Keratinocyte (primary cell): ENCODE data around the gene ENOSF1. TPM values are rescaled to one million over a fixed set of nuclear protein-coding genes. Genes with fewer than 3 reads are reported as not detected.
A peak's percentile ranks its signal among the peaks of the same experiment; 100 is the strongest.

Experiments used
- DNase-seq: peaks from one replicate; pipeline ENCODE4 v3.0.0-alpha.2; 2011; ENCODE audit warnings: low read depth, missing footprints, low spot score
- FAIRE-seq: peaks from 2 replicates; lab custom pipeline; 2011; peaks lifted over from hg19 to GRCh38; lab: Jason Lieb, UNC
- H2AFZ ChIP-seq: 2 replicates; pipeline ENCODE4 v1.6.0; 2012; ENCODE audit warnings: low read length, control low read depth, inconsistent platforms; ENCODE audit not compliant: control insufficient read depth
- H3K27ac ChIP-seq: 2 replicates; pipeline ENCODE4 v1.5.1; 2011; ENCODE audit warnings: low read length; ENCODE audit not compliant: control insufficient read depth, insufficient read depth
- H3K27me3 ChIP-seq: 3 replicates; pipeline ENCODE4 v1.6.0; 2011; ENCODE audit warnings: low read length; ENCODE audit not compliant: control insufficient read depth, insufficient read depth; ENCODE audit errors: extremely low read depth
- H3K36me3 ChIP-seq, 2 experiments: 2 replicates in 1 of 2; 3 replicates in 1 of 2; pipeline ENCODE4 v1.5.1; 2011; ENCODE audit warnings: low read length in 2 of 2, mild to moderate bottlenecking in 1 of 2; ENCODE audit not compliant: control insufficient read depth in 2 of 2, insufficient read depth in 2 of 2; ENCODE audit errors: extremely low read depth in 1 of 2
- H3K4me1 ChIP-seq: 3 replicates; pipeline ENCODE4 v1.5.1; 2011; ENCODE audit warnings: low read length; ENCODE audit not compliant: control insufficient read depth, insufficient read depth; ENCODE audit errors: extremely low read depth
- H3K4me2 ChIP-seq: 3 replicates; pipeline ENCODE4 v1.6.0; 2011; ENCODE audit warnings: low read depth, low read length; ENCODE audit not compliant: control insufficient read depth, insufficient read depth; ENCODE audit errors: extremely low read depth
- H3K4me3 ChIP-seq, 3 experiments: fragments of 200-600 bp in 1 of 3; sonication (generic) in 1 of 3; 2 replicates in 2 of 3; 3 replicates in 1 of 3; pipeline ENCODE4 v1.5.1; 2011 to 2016; ENCODE audit warnings: low read length in 3 of 3, mild to moderate bottlenecking in 3 of 3, control low read depth in 2 of 3, inconsistent platforms in 1 of 3, low read depth in 1 of 3, mixed read lengths in 1 of 3, mixed run types in 1 of 3, moderate library complexity in 1 of 3; ENCODE audit not compliant: control insufficient read depth in 2 of 3, insufficient read depth in 2 of 3; ENCODE audit errors: extremely low read depth in 1 of 3
- H3K79me2 ChIP-seq: 2 replicates; pipeline ENCODE4 v1.6.0; 2012; ENCODE audit warnings: low read length; ENCODE audit not compliant: control insufficient read depth, insufficient read depth
- H3K9ac ChIP-seq: 3 replicates; pipeline ENCODE4 v1.6.0; 2011; ENCODE audit warnings: low read length; ENCODE audit not compliant: control insufficient read depth, insufficient read depth; ENCODE audit errors: extremely low read depth
- H3K9me1 ChIP-seq: 3 replicates; pipeline ENCODE4 v1.6.0; 2011; ENCODE audit warnings: low read length; ENCODE audit not compliant: control insufficient read depth, insufficient read depth; ENCODE audit errors: extremely low read depth
- H3K9me3 ChIP-seq: 2 replicates; pipeline ENCODE4 v1.5.1; 2012; ENCODE audit warnings: low read depth, low read length; ENCODE audit not compliant: control insufficient read depth
- H4K20me1 ChIP-seq: 3 replicates; pipeline ENCODE4 v1.6.0; 2011; ENCODE audit warnings: low read length; ENCODE audit not compliant: control insufficient read depth, insufficient read depth; ENCODE audit errors: extremely low read depth
- EZH2 ChIP-seq: IDR thresholded peaks from one replicate; pipeline ENCODE4 v1.6.1; 2012; ENCODE audit warnings: inconsistent platforms, mild to moderate bottlenecking, low read length, moderate library complexity
- dilution Hi-C: fragments of 300-500 bp; cut with MboI; formaldehyde crosslinking; loops from one replicate; pipeline ENCODE4 v1.7.0; 2020; ENCODE audit warnings: low sequenced_read_pairs; ENCODE audit not compliant: extremely low pct_ligation_motif_present
- polyA plus RNA-seq, 5 experiments: library from polyadenylated mRNA; depleted of rRNA in 3 of 5; stranded (reverse) in 3 of 5; stranded (forward) in 1 of 5; unstranded in 1 of 5; fragments of >200 nt; gene quantifications; 1 replicate in 1 of 5; 2 replicates in 3 of 5; 3 replicates in 1 of 5; pipeline versions ENCODE4 v1.2.1 to v1.2.3, GENCODE V29; 2011 to 2012; ENCODE audit warnings: missing spikeins in 2 of 5, low read depth in 1 of 5, low replicate concordance in 1 of 5
- TF ChIP-seq, protein P1 (sequence below), 3 experiments: IDR thresholded peaks in 1 of 3; conservative IDR thresholded peaks in 1 of 3; optimal IDR thresholded peaks in 1 of 3; 2 replicates in 2 of 3; 3 replicates in 1 of 3; pipeline versions ENCODE3 to v1.5.1; 2011; ENCODE audit warnings: low read length in 3 of 3, mild to moderate bottlenecking in 3 of 3, moderate library complexity in 2 of 3, control low read depth in 1 of 3, inconsistent platforms in 1 of 3; ENCODE audit not compliant: insufficient read depth in 2 of 3; ENCODE audit errors: extremely low read depth in 1 of 3

The ENOSF1 gene
- polyA plus RNA-seq, 1 donor (not counting 4 experiments of a cell fraction or from before 2014, with no cell fraction given), result 27.6 TPM

DNA sequence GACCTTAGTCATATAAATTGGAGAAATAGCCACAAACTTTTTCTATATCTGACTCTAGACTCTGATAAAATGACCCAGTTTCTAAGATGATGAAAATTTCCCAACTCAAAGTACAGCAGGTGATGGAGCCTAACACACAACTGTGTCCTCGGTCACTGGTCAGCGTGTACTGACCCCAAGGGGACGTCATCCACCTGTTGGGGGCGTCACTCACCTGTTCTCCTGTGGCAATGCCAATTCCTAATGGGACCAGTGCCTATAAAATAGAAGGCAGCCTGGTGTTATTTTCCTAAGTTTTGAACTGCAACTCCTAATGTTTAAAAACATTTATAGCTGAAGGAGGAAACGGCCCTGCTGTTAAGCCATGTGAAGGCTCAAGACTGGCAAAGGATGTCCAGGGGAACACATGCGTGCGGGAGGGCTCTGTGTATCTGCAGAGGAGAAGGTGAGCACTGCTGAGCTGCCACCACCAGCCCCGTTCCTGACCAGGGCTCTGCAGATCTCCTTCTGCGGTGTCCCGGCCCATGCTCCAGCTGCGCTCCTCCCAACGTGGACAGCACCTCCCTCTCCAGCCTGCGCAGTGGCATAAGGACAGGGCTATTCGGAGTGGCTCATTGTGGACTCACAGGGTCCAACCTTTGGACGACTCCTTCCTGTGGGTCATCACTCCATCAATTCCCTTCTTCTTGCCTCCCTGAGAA is 33.8 kb downstream of the ENOSF1 start:
- no peaks in the 10 kb centered on the region for H3K79me2 ChIP-seq
- FAIRE-seq, result no peak
- dilution Hi-C loops, result no loop called here

DNA sequence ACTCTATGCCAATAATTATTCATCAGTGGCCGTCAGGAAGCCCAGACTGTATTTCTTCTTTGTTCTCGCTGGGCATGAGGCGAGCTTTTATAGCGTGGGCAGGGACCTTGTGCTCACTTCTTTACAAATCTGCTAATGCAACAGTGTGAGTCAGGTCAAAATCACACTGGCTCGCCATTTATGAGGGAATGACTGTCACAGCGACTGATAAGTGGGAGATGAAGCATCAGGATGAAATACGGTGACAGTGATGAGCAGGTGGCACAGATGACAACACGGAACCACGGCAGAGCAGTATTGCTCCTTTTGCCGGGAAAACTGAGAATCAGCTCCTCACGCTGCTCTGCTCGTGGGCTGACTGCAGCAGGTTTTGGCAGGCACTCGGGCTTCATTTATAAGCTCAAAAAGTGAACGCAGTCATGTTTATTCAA is 34.5 kb downstream of the ENOSF1 start:
- Histone ChIP-seq H3K9me1 (no peaks in the 10 kb centered on the region), H3K79me2 (no peaks in the 10 kb centered on the region), H3K36me3 (peaks cover 21 to 39% of the 10 kb centered on the region in 2 experiments), H3K9me3 (no peaks in the 10 kb centered on the region), H3K4me3 (no peak overlapping the region), H2AFZ (no peak overlapping the region), H4K20me1 (no peaks in the 10 kb centered on the region), H3K27ac (no peak overlapping the region), H3K27me3 (no peaks in the 10 kb centered on the region), H3K4me1 (no peaks in the 10 kb centered on the region), H3K4me2 (no peak overlapping the region), H3K9ac (no peak overlapping the region)
- TF ChIP-seq, protein P1, sequence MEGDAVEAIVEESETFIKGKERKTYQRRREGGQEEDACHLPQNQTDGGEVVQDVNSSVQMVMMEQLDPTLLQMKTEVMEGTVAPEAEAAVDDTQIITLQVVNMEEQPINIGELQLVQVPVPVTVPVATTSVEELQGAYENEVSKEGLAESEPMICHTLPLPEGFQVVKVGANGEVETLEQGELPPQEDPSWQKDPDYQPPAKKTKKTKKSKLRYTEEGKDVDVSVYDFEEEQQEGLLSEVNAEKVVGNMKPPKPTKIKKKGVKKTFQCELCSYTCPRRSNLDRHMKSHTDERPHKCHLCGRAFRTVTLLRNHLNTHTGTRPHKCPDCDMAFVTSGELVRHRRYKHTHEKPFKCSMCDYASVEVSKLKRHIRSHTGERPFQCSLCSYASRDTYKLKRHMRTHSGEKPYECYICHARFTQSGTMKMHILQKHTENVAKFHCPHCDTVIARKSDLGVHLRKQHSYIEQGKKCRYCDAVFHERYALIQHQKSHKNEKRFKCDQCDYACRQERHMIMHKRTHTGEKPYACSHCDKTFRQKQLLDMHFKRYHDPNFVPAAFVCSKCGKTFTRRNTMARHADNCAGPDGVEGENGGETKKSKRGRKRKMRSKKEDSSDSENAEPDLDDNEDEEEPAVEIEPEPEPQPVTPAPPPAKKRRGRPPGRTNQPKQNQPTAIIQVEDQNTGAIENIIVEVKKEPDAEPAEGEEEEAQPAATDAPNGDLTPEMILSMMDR (optimal IDR thresholded peaks at IDR 0.05 in 1 of 3, IDR thresholded peaks at IDR 0.05 in 1 of 3, conservative IDR thresholded peaks at IDR 0.05 in 1 of 3; ENCODE audit: extremely low read depth in 1 of 3, insufficient read depth in 2 of 3, low read length in 3 of 3), result no peak
- no peak for TF ChIP-seq EZH2
- DNase-seq (no peak), FAIRE-seq (no peak)
- dilution Hi-C loops, result no loop called here

More for the DNA sequence above, 33.8 kb downstream of the ENOSF1 start:
- Histone ChIP-seq H4K20me1 (no peaks in the 10 kb centered on the region), H3K9me3 (no peaks in the 10 kb centered on the region), H3K4me2 (no peak overlapping the region), H3K27me3 (no peaks in the 10 kb centered on the region), H3K4me3 (no peak overlapping the region), H3K36me3 (peaks cover 26 to 39% of the 10 kb centered on the region in 2 experiments), H3K9ac (no peak overlapping the region), H2AFZ (no peak overlapping the region), H3K9me1 (no peaks in the 10 kb centered on the region), H3K27ac (no peak overlapping the region), H3K4me1 (no peaks in the 10 kb centered on the region)
- TF ChIP-seq, protein P1 (optimal IDR thresholded peaks at IDR 0.05 in 1 of 3, IDR thresholded peaks at IDR 0.05 in 1 of 3, conservative IDR thresholded peaks at IDR 0.05 in 1 of 3; ENCODE audit: extremely low read depth in 1 of 3, insufficient read depth in 2 of 3, low read length in 3 of 3), result peak in 1 of 3 experiments; percentile 37
- no peak for TF ChIP-seq EZH2
- no peak for DNase-seq
